SKM-1 (cell line): ENCODE measurements around the gene GBF1.
"Not testable (repeated sequence)": the region's sequence is repeated elsewhere in the genome, so short reads cannot be mapped to it uniquely, and the experiment has no call there.

Source experiments
- DNase-seq: peaks from one replicate; lab custom pipeline; 2025; ENCODE audit not compliant: unreplicated experiment; lab: John Stamatoyannopoulos, UW

GBF1 gene

DNA sequence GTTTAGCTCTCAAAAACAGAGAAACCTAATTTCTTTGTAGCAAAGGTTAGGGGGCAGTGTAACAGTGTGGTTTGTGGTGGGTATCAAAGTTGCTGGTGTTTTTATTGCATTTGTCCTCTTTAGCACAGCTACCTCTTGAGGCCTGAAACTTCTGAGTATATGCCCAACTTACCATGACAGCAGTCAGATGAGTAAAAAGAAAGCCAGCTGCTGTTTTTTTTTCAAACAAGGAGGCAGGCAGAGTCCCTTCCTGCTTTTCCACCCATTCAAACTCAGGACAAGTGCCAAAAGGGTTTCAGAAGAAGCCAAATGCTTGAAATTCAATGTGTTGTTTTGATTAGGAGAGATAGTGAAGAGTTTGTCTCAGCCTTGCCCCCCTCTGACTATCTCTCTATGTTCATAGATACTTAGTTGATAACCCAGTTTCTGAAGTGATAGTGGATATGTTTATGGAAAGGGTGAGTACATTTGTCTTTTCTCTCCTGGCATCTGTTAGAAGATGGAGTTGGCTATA, 23.1 kb downstream of the GBF1 start:
- no peak for DNase-seq

DNA sequence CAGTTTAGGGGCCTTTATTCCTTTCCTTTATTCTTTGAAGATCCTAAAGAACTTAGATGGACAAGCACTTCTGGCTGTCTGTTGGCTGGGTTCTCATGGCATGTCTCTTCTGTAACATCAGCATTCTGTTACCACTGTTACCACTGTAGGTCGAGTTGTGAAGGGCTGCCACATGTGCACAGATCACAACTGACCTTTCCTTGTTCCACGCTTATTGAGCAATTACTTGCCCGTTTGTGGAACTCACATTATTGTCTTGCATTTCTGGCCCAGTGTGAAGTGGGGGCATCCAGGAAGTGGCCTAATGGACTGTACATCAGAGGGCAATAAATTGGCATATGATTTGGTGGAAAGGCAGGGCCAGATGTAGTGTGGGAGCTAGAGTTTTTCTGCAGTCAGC, 23.7 kb downstream of the GBF1 start:
- no peak for DNase-seq

DNA sequence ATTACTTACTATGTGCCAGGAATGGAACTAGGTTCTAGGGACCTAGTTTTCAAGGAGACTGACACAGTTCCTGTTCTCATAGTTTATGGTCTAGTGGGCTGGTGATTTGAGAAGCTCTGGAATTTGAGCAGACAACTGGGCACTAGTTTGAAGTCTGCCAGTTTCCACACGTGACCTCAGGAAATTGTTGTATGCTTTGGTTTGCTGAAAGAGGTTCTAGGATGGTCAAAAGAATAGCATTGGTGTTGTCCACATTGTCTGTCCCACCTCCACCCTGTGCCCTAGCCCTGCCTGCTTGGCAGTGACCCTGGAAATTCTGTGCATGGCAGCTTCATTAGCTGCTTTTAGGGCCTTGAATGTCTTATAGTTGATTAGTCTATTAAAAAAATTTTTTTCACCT, 28.7 kb downstream of the GBF1 start:
- DNase-seq: no peak

DNA sequence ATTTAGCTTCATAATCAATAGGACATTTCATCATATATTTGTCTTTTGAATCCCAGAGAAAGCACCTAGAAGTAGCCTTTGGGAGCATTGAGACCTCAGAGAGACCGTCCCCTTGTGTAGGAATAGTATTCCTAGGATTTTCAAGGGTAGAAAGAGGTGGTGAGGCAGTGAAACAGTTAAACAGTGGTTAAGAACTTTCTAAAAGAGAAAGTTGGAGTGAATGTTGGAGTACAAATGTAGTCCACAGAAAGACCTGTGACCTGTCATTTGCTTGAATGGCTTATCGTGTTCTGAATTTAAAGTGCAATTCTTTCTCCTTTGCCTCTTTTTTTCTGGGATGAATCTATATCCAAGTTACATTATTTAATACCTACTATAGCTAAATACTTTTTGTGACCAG, 30.0 kb downstream of the GBF1 start:
- no peak for DNase-seq

DNA sequence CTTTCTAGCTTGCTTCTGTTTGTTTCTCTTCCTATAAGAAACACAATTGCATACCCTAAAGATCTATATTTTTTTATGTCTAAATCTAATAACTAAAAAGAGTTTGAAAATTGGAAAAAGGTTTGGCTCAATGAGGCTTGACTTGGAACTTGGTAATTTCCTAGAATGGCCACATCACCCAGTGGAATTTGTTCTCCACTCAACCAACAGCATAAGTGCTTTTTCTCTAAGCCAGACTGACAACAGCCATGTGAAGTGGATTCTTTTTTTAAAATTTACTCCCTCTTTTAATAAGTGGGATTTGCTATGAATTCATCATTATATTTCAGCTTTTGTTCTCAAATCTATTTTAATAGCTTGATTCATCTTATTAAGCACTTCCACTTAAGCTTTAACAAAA, 33.8 kb downstream of the GBF1 start:
- no peak for DNase-seq

DNA sequence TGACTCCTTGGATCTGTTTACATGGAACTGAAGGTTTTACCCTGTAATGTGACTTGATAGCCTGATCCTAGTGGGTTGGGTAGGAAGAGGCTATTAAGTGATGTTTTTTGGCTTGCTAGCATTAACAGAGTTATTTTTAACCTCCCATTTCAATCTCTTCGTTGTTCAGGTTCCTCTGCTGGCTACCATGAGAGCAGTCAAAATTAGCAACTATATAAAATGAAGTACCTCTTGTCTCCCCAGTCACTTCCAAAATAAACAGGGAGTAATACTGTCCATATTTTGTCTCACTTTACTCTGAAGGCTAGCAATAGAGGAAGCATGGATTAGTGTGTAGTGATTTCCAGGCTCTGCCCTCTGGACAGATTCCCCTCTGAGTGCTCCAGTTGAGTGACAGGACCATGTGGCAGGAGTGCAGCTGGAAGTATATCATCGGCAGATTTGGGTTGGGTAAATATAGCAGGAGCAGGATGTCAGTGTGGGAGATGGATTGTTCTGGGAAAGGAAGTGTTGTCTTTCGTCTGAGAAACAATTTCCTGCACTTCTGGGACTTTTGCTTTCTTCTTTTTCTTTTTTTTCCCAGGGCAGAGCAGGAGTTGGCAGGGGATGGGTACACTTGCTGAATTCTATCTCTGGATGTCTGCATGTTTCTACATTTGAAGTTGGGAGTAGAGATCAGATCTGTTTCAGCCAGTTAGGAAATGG, 35.2 kb downstream of the GBF1 start:
- no peak for DNase-seq

DNA sequence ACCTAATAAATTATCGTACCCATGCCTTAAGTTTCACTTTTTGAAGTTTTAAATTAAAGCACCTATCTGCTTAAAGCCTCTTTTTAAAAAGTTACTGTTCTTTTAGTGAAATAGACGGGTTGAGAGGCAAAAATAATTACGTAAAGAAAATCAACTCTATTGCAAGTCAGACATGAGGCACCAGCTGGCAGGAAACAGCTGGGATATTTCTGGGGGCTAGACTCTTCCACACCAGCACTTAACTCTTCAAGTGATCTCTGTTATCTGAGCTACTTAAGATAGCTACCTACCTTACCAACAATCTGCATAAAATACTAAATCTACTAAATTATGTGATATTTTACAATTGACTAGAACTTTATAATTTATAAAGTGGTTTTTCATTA, 35.8 kb downstream of the GBF1 start:
- DNase-seq: no peak

GRCh38 chr10:102283488-102283887, 38.2 kb downstream of the GBF1 start:
- no peak for DNase-seq

- DNase-seq: no peak
These were observed 38.6 kb downstream of the GBF1 start for GRCh38 chr10:102283890-102284289.

GRCh38 chr10:102284531-102284930, 39.2 kb downstream of the GBF1 start:
- no peak for DNase-seq

DNA sequence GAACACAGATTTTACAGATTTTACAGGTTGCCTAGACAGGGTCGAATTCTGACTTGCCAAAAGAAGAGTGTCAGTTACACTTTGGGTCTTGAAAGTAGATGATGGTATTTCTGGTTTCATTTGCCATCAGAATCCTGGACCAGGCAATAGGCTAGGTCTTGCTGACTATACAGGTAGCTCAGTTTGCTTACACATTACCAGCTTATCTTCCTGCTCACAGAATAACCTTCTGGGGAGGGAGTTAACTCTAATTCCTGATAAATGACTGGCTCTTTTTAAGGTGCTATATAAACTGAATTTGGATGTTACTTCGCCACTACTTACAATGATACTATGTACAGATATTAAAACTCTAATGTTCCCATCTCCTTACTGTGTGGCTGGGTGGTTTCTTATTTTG, 39.8 kb downstream of the GBF1 start:
- DNase-seq: no peak

- no peak for DNase-seq
These were observed 40.9 kb downstream of the GBF1 start for GRCh38 chr10:102286216-102286615.

- no peak for DNase-seq
These were observed 42.2 kb downstream of the GBF1 start for GRCh38 chr10:102287538-102287937.

- no peak for DNase-seq
These were observed 42.7 kb downstream of the GBF1 start for GRCh38 chr10:102287991-102288390.

- DNase-seq: no peak
These were observed 44.0 kb downstream of the GBF1 start for GRCh38 chr10:102289356-102289755.

- no peak for DNase-seq
These were observed 44.5 kb downstream of the GBF1 start for GRCh38 chr10:102289840-102290239.

- DNase-seq: no peak
These were observed 46.0 kb downstream of the GBF1 start for GRCh38 chr10:102291221-102291905.

DNA sequence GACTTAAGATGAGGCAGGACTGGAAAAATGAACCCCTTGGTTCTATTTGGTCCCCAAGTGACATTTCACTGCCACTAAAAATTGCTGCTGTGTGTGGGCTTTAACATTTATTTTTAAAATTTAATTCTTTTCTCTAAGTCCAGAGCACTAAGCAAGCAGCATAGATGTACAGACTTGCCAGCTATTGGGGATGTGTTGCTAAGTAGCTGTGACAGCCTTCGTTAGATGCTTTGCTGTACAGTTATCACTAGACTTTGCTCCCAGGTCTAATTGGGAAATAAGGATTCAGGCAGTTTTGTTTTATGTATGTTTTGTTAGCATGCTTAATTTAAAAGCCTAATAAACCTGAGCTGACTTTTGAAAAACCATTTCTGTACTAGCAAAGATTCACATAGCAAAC, 51.8 kb downstream of the GBF1 start:
- no peak for DNase-seq

DNA sequence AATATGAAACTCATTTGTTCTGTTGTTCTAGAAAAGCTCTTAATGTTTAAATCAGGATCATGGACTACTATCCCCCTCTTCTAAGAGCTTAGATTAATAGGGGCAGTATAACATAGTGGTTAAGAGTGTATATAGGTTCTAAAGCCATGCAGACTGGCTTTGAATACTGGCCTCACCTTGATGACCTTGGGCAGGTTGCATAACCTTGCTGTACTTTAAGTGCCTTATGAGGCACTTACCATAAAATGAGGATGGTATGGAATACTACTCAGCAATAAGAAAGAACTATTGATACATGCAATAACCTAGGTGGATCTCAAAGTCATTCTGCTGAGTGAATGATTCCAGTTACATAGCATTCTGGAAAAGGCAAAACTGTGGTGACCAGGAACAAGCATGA, 53.6 kb downstream of the GBF1 start:
- no peak for DNase-seq

DNA sequence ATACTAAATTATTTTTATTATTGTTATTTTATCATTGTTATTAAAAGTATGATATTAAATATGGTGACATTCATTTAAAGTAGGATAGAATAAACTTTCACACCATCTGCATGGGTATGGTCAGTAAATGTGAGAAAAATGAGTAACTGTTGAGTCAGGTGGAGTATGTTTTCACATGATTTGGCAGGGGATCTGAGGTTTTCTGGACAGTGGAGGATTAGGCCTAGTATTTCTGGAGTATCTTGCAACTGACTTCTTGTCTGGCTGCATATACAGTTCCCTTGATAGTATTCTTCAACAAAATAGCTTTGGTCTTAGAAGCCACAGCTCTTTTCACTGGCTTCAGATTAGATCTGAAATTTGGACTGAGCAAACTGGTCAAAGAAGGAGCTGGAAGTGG, 54.5 kb downstream of the GBF1 start:
- no peak for DNase-seq

GRCh38 chr10:102300278-102300843, 55.0 kb downstream of the GBF1 start:
- no peak for DNase-seq

- DNase-seq: not testable (repeated sequence)
These were observed 55.6 kb downstream of the GBF1 start for GRCh38 chr10:102300912-102301311.
